ENCODE data around the gene MSI2.

DNA sequence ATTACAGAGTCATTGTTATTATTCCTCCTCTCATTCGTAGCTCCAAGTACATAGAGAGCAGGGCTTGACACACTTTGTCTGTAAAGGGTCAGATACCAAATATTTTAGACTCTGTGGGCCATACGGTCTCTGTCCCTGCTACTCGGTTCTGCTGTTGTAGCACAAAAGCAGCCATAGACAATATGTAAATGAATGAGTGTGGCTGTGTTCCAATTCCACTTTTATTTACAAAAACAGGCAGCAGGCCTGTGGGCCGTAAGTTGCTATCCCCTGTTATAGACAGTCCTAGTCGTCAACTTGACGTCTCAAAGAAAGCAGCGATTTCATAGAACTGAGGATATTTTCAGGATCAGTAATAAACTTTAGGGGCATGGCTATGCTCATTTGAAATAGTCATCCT lies 161.6 kb downstream of the MSI2 start:
- TF ChIP-seq, protein P1, sequence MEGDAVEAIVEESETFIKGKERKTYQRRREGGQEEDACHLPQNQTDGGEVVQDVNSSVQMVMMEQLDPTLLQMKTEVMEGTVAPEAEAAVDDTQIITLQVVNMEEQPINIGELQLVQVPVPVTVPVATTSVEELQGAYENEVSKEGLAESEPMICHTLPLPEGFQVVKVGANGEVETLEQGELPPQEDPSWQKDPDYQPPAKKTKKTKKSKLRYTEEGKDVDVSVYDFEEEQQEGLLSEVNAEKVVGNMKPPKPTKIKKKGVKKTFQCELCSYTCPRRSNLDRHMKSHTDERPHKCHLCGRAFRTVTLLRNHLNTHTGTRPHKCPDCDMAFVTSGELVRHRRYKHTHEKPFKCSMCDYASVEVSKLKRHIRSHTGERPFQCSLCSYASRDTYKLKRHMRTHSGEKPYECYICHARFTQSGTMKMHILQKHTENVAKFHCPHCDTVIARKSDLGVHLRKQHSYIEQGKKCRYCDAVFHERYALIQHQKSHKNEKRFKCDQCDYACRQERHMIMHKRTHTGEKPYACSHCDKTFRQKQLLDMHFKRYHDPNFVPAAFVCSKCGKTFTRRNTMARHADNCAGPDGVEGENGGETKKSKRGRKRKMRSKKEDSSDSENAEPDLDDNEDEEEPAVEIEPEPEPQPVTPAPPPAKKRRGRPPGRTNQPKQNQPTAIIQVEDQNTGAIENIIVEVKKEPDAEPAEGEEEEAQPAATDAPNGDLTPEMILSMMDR (IDR thresholded peaks at IDR 0.05): no peak
- TF ChIP-seq POLR2A (IDR thresholded peaks at IDR 0.05): no peak
